Tibial nerve (tissue), 3 donors: ENCODE results near the gene SYK.
"Not testable (repeated sequence)": the region's sequence is repeated elsewhere in the genome, so short reads cannot be mapped to it uniquely, and the experiment has no call there.

Source experiments
- POLR2A ChIP-seq, 2 donors: fragments of 450-650 bp; IDR thresholded peaks; one replicate each; pipeline ENCODE4 v1.6.1; 2017; ENCODE audit warnings: antibody characterized with exemption in 2 of 2, mild to moderate bottlenecking in 2 of 2, moderate library complexity in 2 of 2
- TF ChIP-seq, protein P1 (sequence below), 5 experiments: fragments of 200-600 bp in 3 of 5; fragments of 450-650 bp in 2 of 5; sonication (generic) in 3 of 5; IDR thresholded peaks; one replicate each; pipeline ENCODE4 v1.5.1; 2016 to 2019; ENCODE audit warnings: antibody characterized with exemption in 5 of 5, mild to moderate bottlenecking in 3 of 5, moderate library complexity in 2 of 5

DNA sequence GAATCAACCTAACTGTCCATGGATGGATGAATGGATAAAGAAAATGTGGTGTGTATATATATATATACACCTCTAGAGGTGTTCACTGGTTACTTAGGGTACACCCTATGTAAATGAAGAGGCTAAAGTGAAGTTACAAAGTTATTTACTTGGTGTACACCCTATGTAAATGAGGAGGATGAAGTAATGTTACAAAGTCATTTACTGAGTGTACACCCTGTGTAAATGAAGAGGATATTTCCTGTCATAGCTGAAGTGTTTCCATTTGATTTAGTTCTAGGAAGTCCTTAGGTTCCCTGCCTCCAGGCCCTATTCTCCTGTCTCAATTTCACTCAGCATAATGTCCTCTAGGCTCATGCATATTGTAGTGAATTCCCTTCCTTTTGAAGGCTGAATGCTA lies 85.2 kb downstream of the SYK start:
- TF ChIP-seq, protein P1, sequence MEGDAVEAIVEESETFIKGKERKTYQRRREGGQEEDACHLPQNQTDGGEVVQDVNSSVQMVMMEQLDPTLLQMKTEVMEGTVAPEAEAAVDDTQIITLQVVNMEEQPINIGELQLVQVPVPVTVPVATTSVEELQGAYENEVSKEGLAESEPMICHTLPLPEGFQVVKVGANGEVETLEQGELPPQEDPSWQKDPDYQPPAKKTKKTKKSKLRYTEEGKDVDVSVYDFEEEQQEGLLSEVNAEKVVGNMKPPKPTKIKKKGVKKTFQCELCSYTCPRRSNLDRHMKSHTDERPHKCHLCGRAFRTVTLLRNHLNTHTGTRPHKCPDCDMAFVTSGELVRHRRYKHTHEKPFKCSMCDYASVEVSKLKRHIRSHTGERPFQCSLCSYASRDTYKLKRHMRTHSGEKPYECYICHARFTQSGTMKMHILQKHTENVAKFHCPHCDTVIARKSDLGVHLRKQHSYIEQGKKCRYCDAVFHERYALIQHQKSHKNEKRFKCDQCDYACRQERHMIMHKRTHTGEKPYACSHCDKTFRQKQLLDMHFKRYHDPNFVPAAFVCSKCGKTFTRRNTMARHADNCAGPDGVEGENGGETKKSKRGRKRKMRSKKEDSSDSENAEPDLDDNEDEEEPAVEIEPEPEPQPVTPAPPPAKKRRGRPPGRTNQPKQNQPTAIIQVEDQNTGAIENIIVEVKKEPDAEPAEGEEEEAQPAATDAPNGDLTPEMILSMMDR (IDR thresholded peaks at IDR 0.05): not testable (repeated sequence)
- not testable (repeated sequence) for TF ChIP-seq POLR2A (IDR thresholded peaks at IDR 0.05)
